IMR-90 (cell line): ENCODE data around the gene FRMD5. TPM values are rescaled to one million over a fixed set of nuclear protein-coding genes. Genes with fewer than 3 reads are reported as not detected.

Experiments
- ATAC-seq: fragments of 200-7000 bp; cut with Tn5 transposase; 2 replicates; pipeline ENCODE4 v1.9.1; 2020; ENCODE audit warnings: low read depth, mild to moderate bottlenecking, moderate library complexity
- BruUV-seq: library from RNA; stranded (reverse); fragments of 400-500 nt; replicated peaks from 2 replicates; lab custom pipeline; 2021; lab: Mats Ljungman, UMichigan
- CTCF ChIA-PET: fragments of 300-600 bp; formaldehyde crosslinking; extraction: SDS; loops from one replicate; lab custom pipeline; 2021; ENCODE audit warnings: antibody characterized with exemption; lab: Yijun Ruan, JAX
- POLR2A ChIA-PET: fragments of 300-600 bp; sonication (Branson Sonifier 250); formaldehyde crosslinking; loops from one replicate; lab custom pipeline; 2022; ENCODE audit warnings: antibody characterized with exemption; ENCODE audit not compliant: unreplicated experiment; lab: Charles Lee
- DNase-seq: peaks from one replicate; pipeline ENCODE4 v3.0.0; 2013
- H2AFZ ChIP-seq: replicated peaks from 2 replicates; pipeline ENCODE3; 2013; ENCODE audit warnings: low read length, mild to moderate bottlenecking; ENCODE audit not compliant: poor library complexity
- H2AK5ac ChIP-seq: 2 replicates; pipeline ENCODE4 v1.6.1; 2013; ENCODE audit warnings: low read depth, low read length, inconsistent platforms
- H2AK9ac ChIP-seq: replicated peaks from 2 replicates; pipeline ENCODE3; 2013; ENCODE audit warnings: mild to moderate bottlenecking, low read depth, low read length, moderate library complexity; ENCODE audit not compliant: poor library complexity
- H2BK120ac ChIP-seq: 2 replicates; pipeline ENCODE4 v1.6.1; 2013; ENCODE audit warnings: low read depth, low read length, inconsistent platforms
- H2BK15ac ChIP-seq: 3 replicates; pipeline ENCODE4 v1.6.1; 2013; ENCODE audit warnings: low read depth, low read length, inconsistent platforms
- H2BK20ac ChIP-seq: 2 replicates; pipeline ENCODE4 v1.6.1; 2013; ENCODE audit warnings: low read depth, mild to moderate bottlenecking, inconsistent platforms, low read length, moderate library complexity
- H2BK5ac ChIP-seq: 2 replicates; pipeline ENCODE4 v1.6.1; 2013; ENCODE audit warnings: mild to moderate bottlenecking, low read depth, low read length, inconsistent platforms; ENCODE audit not compliant: poor library complexity, severe bottlenecking
- H3K14ac ChIP-seq: replicated peaks from 2 replicates; pipeline ENCODE4 v1.6.1; 2013; ENCODE audit warnings: low read depth, low read length, inconsistent platforms
- H3K18ac ChIP-seq: 2 replicates; pipeline ENCODE4 v1.6.1; 2013; ENCODE audit warnings: low read depth, low read length, control low read depth
- H3K23ac ChIP-seq: 2 replicates; pipeline ENCODE4 v1.6.1; 2013; ENCODE audit warnings: low read depth, low read length, inconsistent platforms
- H3K27ac ChIP-seq: 2 replicates; pipeline ENCODE4 v1.5.1; 2013; ENCODE audit warnings: mild to moderate bottlenecking, control low read depth, low read length; ENCODE audit not compliant: insufficient read depth
- H3K27me3 ChIP-seq: 2 replicates; pipeline ENCODE4 v1.6.1; 2013; ENCODE audit warnings: low read length; ENCODE audit not compliant: control insufficient read depth, insufficient read depth
- H3K36me3 ChIP-seq: 2 replicates; pipeline ENCODE4 v1.6.1; 2013; ENCODE audit warnings: low read length, mixed read lengths; ENCODE audit not compliant: control insufficient read depth, insufficient read depth
- H3K4ac ChIP-seq: 2 replicates; pipeline ENCODE4 v1.6.1; 2013; ENCODE audit warnings: low read depth, low read length, inconsistent platforms
- H3K4me1 ChIP-seq: 2 replicates; pipeline ENCODE4 v1.6.1; 2013; ENCODE audit warnings: low read length, mixed read lengths; ENCODE audit not compliant: control insufficient read depth, insufficient read depth
- H3K4me2 ChIP-seq: 2 replicates; pipeline ENCODE4 v1.6.1; 2013; ENCODE audit warnings: low read depth, mild to moderate bottlenecking, control low read depth, low read length, moderate library complexity
- H3K4me3 ChIP-seq: 2 replicates; pipeline ENCODE4 v1.5.1; 2013; ENCODE audit warnings: low read depth, mild to moderate bottlenecking, control low read depth, low read length, moderate library complexity; ENCODE audit not compliant: insufficient read depth
- H3K56ac ChIP-seq: 2 replicates; pipeline ENCODE4 v1.6.1; 2013; ENCODE audit warnings: low read length, inconsistent platforms; ENCODE audit not compliant: insufficient read depth; ENCODE audit errors: extremely low read depth
- H3K79me1 ChIP-seq, 2 experiments: 2 replicates each; pipeline ENCODE4 v1.6.1; 2013; ENCODE audit warnings: low read length in 2 of 2, inconsistent platforms in 1 of 2, low read depth in 1 of 2
- H3K9ac ChIP-seq: 2 replicates; pipeline ENCODE4 v1.6.1; 2013; ENCODE audit warnings: low read depth, low read length, control low read depth
- H3K9me1 ChIP-seq: 2 replicates; pipeline ENCODE4 v1.6.1; 2013; ENCODE audit warnings: low read length, inconsistent platforms; ENCODE audit not compliant: insufficient read depth
- H3K9me3 ChIP-seq: 2 replicates; pipeline ENCODE4 v1.6.1; 2013; ENCODE audit warnings: low read length; ENCODE audit not compliant: control insufficient read depth, insufficient read depth
- H4K20me1 ChIP-seq: 2 replicates; pipeline ENCODE4 v1.6.1; 2013; ENCODE audit warnings: low read length, inconsistent platforms; ENCODE audit not compliant: insufficient read depth
- H4K5ac ChIP-seq: 2 replicates; pipeline ENCODE4 v1.6.1; 2013; ENCODE audit warnings: mild to moderate bottlenecking, low read depth, low read length, control low read depth
- H4K8ac ChIP-seq, 2 experiments: 2 replicates each; pipeline ENCODE4 v1.6.1; 2013; ENCODE audit warnings: low read depth in 2 of 2, low read length in 2 of 2, control low read depth in 1 of 2, inconsistent platforms in 1 of 2
- H4K91ac ChIP-seq: 2 replicates; pipeline ENCODE4 v1.6.1; 2013; ENCODE audit warnings: low read depth, low read length, inconsistent platforms; ENCODE audit not compliant: insufficient read depth
- BHLHE40 ChIP-seq: fragments of 150-350 bp; IDR thresholded peaks from 2 replicates; pipeline ENCODE4 v1.6.1; 2016; ENCODE audit warnings: mild to moderate bottlenecking, low read depth, low read length
- CHD1 ChIP-seq: IDR thresholded peaks from 2 replicates; pipeline ENCODE4 v1.6.1; 2012; ENCODE audit warnings: low read depth, low read length, improper control_type of control experiment
- CTCF ChIP-seq: conservative IDR thresholded peaks from 2 replicates; pipeline ENCODE4 v1.5.1; 2012; ENCODE audit warnings: mild to moderate bottlenecking, low read depth, low read length, improper control_type of control experiment
- FOS ChIP-seq: fragments of 150-350 bp; IDR thresholded peaks from 2 replicates; pipeline ENCODE4 v1.6.1; 2016; ENCODE audit warnings: low read depth, low read length
- MAZ ChIP-seq: IDR thresholded peaks from 2 replicates; pipeline ENCODE4 v1.6.1; 2012; ENCODE audit warnings: low read depth, mild to moderate bottlenecking, low read length, improper control_type of control experiment, moderate library complexity, borderline replicate concordance
- MXI1 ChIP-seq: IDR thresholded peaks from 2 replicates; pipeline ENCODE4 v1.6.1; 2012; ENCODE audit warnings: low read depth, mild to moderate bottlenecking, low read length, moderate library complexity, borderline replicate concordance
- NFE2L2 ChIP-seq: fragments of 150-350 bp; IDR thresholded peaks from 2 replicates; pipeline ENCODE4 v1.6.1; 2016; ENCODE audit warnings: low read depth, mild to moderate bottlenecking, low read length
- POLR2A ChIP-seq: IDR thresholded peaks from 2 replicates; pipeline ENCODE4 v1.6.1; 2012; ENCODE audit warnings: mild to moderate bottlenecking, low read depth, low read length
- RAD21 ChIP-seq: IDR thresholded peaks from 2 replicates; pipeline ENCODE4 v1.6.1; 2012; ENCODE audit warnings: low read length, improper control_type of control experiment
- RFX5 ChIP-seq: IDR thresholded peaks from 2 replicates; pipeline ENCODE4 v1.8.0; 2012; ENCODE audit warnings: low read depth, mild to moderate bottlenecking, low read length, moderate library complexity
- WGBS, 2 experiments: methylation state at CpG; one replicate each; pipeline versions ENCODE4 v1.1.5 to v1.1.7; 2013; ENCODE audit warnings: missing lambda C conversion rate in 2 of 2; ENCODE audit not compliant: insufficient read length in 1 of 2; ENCODE audit errors: extremely low coverage in 2 of 2; 5-methylcytosine and 5-hydroxymethylcytosine counted together
- dilution Hi-C: fragments of 300-500 bp; cut with HindIII; formaldehyde crosslinking; loops from one replicate; pipeline ENCODE4 v1.14.3; 2018; ENCODE audit warnings: low sequenced_read_pairs; ENCODE audit not compliant: unreplicated experiment
- in situ Hi-C: fragments of 300-500 bp; cut with MboI; formaldehyde crosslinking; loops from 3 replicates; pipeline ENCODE4 v1.14.3; 2019; ENCODE audit warnings: low sequenced_read_pairs, inconsistent platforms, mixed read lengths
- intact Hi-C: fragments of 100-400 bp; cut with micrococcal nuclease; formaldehyde crosslinking; loops from 2 replicates; pipeline ENCODE4 v1.10.0; 2022
- polyA plus RNA-seq, 3 experiments: library from polyadenylated mRNA; depleted of rRNA; stranded (reverse); fragments of >200 nt; gene quantifications; 2 replicates each; pipeline ENCODE4 v1.2.3, GENCODE V29; 2012; ENCODE audit warnings: low replicate concordance in 1 of 3
- total RNA-seq: library from RNA; depleted of rRNA; stranded (reverse); fragments of >200 nt; gene quantifications from 2 replicates; pipeline ENCODE4 v1.2.3, GENCODE V29; 2012

The FRMD5 gene
- total and polyA plus RNA-seq, 2 of the 4 experiments (the other 2 are of a cell fraction): 4.1 to 5.4 TPM

DNA sequence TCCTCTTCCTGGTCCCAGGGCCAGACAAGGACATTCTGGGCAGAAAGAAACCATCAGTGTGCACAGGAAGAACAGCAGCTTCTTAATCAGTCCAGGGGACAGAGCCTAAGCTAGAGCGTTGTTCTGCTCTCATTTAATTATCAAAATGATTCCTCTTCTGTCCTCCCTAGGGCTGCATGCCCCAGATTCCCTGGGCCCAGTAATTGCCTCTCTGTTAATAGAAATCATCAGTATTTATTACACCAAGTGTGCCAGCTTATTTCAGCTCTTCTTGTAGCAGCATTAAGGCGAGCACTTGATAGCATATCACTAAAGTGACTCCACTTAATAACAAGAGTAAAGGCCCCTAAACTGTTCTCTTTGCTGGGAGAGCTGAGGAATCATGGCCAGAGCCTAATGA lies 296.2 kb downstream of the FRMD5 start:
- no peaks in the 10 kb centered on the region for H3K9me3 ChIP-seq
- no peak overlapping the region for H3K27ac ChIP-seq
- TF ChIP-seq CTCF: no peak
- TF ChIP-seq MXI1: no peak
- no peak for TF ChIP-seq NFE2L2
- TF ChIP-seq CHD1: no peak
- no peak for TF ChIP-seq RAD21
- TF ChIP-seq POLR2A: no peak
- no peak for TF ChIP-seq RFX5
- no peak for TF ChIP-seq FOS
- TF ChIP-seq BHLHE40: no peak
- no peak for TF ChIP-seq MAZ
- H4K20me1 ChIP-seq: no peaks in the 10 kb centered on the region
- H3K14ac ChIP-seq: no peak overlapping the region
- no TSS peak for BruUV-seq
- ATAC-seq (no peak), DNase-seq (no peak)
- H2AK9ac ChIP-seq: no peak overlapping the region
- no peak overlapping the region for H2AFZ ChIP-seq
- no peak overlapping the region for H3K9ac ChIP-seq
- H4K5ac ChIP-seq: no peak overlapping the region
- ChIA-PET POLR2A (no interaction called here), CTCF (no interaction called here)
- 100% methylated on average over 1 of the region's 2 CpGs; no CpG with 5 or more reads in 1 of the 2 experiments for WGBS, 2 experiments
- H2AK5ac ChIP-seq: no peak overlapping the region
- no peak overlapping the region for H2BK120ac ChIP-seq
- no peaks in the 10 kb centered on the region for H3K79me1 ChIP-seq
- peaks cover 6% of the 10 kb centered on the region; the same call in 1 of the 2 replicates for H3K4me1 ChIP-seq
- no peak overlapping the region for H2BK15ac ChIP-seq
- H4K91ac ChIP-seq: no peak overlapping the region
- no peaks in the 10 kb centered on the region for H3K36me3 ChIP-seq
- dilution Hi-C loops: no loop called here
- no peak overlapping the region for H3K23ac ChIP-seq
- in situ Hi-C loops: no loop called here
- H2BK20ac ChIP-seq: no peak overlapping the region
- no peak overlapping the region for H3K56ac ChIP-seq
- no peak overlapping the region for H2BK5ac ChIP-seq
- intact Hi-C loops: no loop called here
- H4K8ac ChIP-seq: no peak overlapping the region
- H3K4me2 ChIP-seq: no peak overlapping the region
- no peaks in the 10 kb centered on the region for H3K27me3 ChIP-seq
- no peak overlapping the region for H3K18ac ChIP-seq
- H3K4ac ChIP-seq: no peak overlapping the region
- H3K4me3 ChIP-seq: no peak overlapping the region
- peaks cover 9% of the 10 kb centered on the region; the same call in 1 of the 2 replicates for H3K9me1 ChIP-seq
